SU-DHL-6 (cell line): ENCODE results near the gene TXNDC2.

Source experiments
- CTCF ChIP-seq: fragments of 200-600 bp; sonication (generic); IDR thresholded peaks from one replicate; pipeline ENCODE4 v1.5.1; 2017; ENCODE audit warnings: antibody characterized with exemption, mild to moderate bottlenecking, low read length, moderate library complexity; ENCODE audit not compliant: insufficient read depth, poor library complexity, severe bottlenecking
- EZH2phosphoT487 ChIP-seq: fragments of 200-600 bp; sonication (generic), shearing (Covaris generic); conservative IDR thresholded peaks from 2 replicates; pipeline ENCODE4 v1.6.1; 2018; ENCODE audit warnings: mild to moderate bottlenecking, antibody characterized with exemption, low read length, moderate library complexity, mixed read lengths

- no peak for TF ChIP-seq CTCF
- TF ChIP-seq EZH2phosphoT487, result no peak
These were observed 32.4 kb downstream of the TXNDC2 start for GRCh38 chr18:9918016-9918680.
